ENCODE results near the gene CACNA2D3.

The CACNA2D3 gene

GRCh38 chr3:54303517-54304375 lies 181.4 kb downstream of the CACNA2D3 start:
- DNase-seq (ENCODE audit: low read depth), result no peak
- no peak overlapping the region for H3K4me3 ChIP-seq (ENCODE audit: low read length)
- TF ChIP-seq CTCF (IDR thresholded peaks at IDR 0.05; ENCODE audit: insufficient read depth, low read depth, low read length, missing control alignments), result no peak

- H3K4me3 ChIP-seq (ENCODE audit: low read length), result no peak overlapping the region
- TF ChIP-seq CTCF (IDR thresholded peaks at IDR 0.05; ENCODE audit: insufficient read depth, low read depth, low read length, missing control alignments), result no peak
- no peak for DNase-seq (ENCODE audit: low read depth)
These were observed 182.5 kb downstream of the CACNA2D3 start for GRCh38 chr3:54304877-54305276.

- DNase-seq (ENCODE audit: low read depth), result no peak
- no peak for TF ChIP-seq CTCF (IDR thresholded peaks at IDR 0.05; ENCODE audit: insufficient read depth, low read depth, low read length, missing control alignments)
- H3K4me3 ChIP-seq (ENCODE audit: low read length), result no peak overlapping the region
These were observed 183.2 kb downstream of the CACNA2D3 start for GRCh38 chr3:54305409-54306099.

- H3K4me3 ChIP-seq (ENCODE audit: low read length), result no peak overlapping the region
- no peak for DNase-seq (ENCODE audit: low read depth)
- TF ChIP-seq CTCF (IDR thresholded peaks at IDR 0.05; ENCODE audit: insufficient read depth, low read depth, low read length, missing control alignments), result no peak
These were observed 185.3 kb downstream of the CACNA2D3 start for GRCh38 chr3:54307566-54308180.

- TF ChIP-seq CTCF (IDR thresholded peaks at IDR 0.05; ENCODE audit: insufficient read depth, low read depth, low read length, missing control alignments), result no peak
- DNase-seq (ENCODE audit: low read depth), result no peak
- H3K4me3 ChIP-seq (ENCODE audit: low read length), result no peak overlapping the region
These were observed 187.2 kb downstream of the CACNA2D3 start for GRCh38 chr3:54309601-54310000.

GRCh38 chr3:54311211-54311747 lies 188.9 kb downstream of the CACNA2D3 start:
- no peak for DNase-seq (ENCODE audit: low read depth)
- H3K4me3 ChIP-seq (ENCODE audit: low read length), result no peak overlapping the region
- TF ChIP-seq CTCF (IDR thresholded peaks at IDR 0.05; ENCODE audit: insufficient read depth, low read depth, low read length, missing control alignments), result no peak

All from epithelial cell of esophagus (primary cell).